K562 (cell line): Measurements from ENCODE around the gene MYL12A. TPM values are rescaled to one million over a fixed set of nuclear protein-coding genes. Genes with fewer than 3 reads are reported as not detected.

Experiments
- BHLHE40 ChIP-seq: IDR thresholded peaks from 2 replicates; pipeline ENCODE4 v1.6.1; 2011; ENCODE audit warnings: low read length, improper control_type of control experiment
- CAMTA2 ChIP-seq: fragments of 250-450 bp; sonication (Bioruptor Pico); conservative IDR thresholded peaks from 2 replicates; pipeline ENCODE4 v1.5.1; 2022
- DMBX1 ChIP-seq: fragments of 250-450 bp; sonication (Bioruptor Pico); IDR thresholded peaks from 2 replicates; pipeline ENCODE4 v1.8.0; 2022; ENCODE audit warnings: inconsistent platforms, mild to moderate bottlenecking, moderate library complexity, borderline replicate concordance
- FOXJ2 ChIP-seq: fragments of 200-800 bp; sonication (Bioruptor generic); IDR thresholded peaks from 2 replicates; pipeline ENCODE4 v1.6.1; 2016; ENCODE audit warnings: missing genetic modification characterization, missing compliant biosample characterization
- POLR2A ChIP-seq: fragments of 450-650 bp; conservative IDR thresholded peaks from 2 replicates; pipeline ENCODE4 v1.6.1; 2016
- POLR2H ChIP-seq: IDR thresholded peaks from 2 replicates; pipeline ENCODE4 v1.6.1; 2016; ENCODE audit warnings: missing genetic modification characterization, low read depth, mild to moderate bottlenecking, control low read depth, missing compliant biosample characterization, moderate library complexity
- PYGO2 ChIP-seq: fragments of 450-650 bp; IDR thresholded peaks from 2 replicates; pipeline ENCODE4 v1.6.1; 2016; ENCODE audit warnings: mild to moderate bottlenecking, missing genetic modification characterization, moderate library complexity, missing compliant biosample characterization
- SRSF3 ChIP-seq: fragments of 200-400 bp; formaldehyde crosslinking; IDR thresholded peaks from 2 replicates; pipeline ENCODE4 v1.6.1; 2016; ENCODE audit warnings: mild to moderate bottlenecking, low read length, moderate library complexity; ENCODE audit not compliant: insufficient read depth
- U2AF2 ChIP-seq: fragments of 200-400 bp; formaldehyde crosslinking; optimal IDR thresholded peaks from 2 replicates; pipeline ENCODE3; 2017; ENCODE audit warnings: low read depth, mild to moderate bottlenecking, low read length
- ZNF165 ChIP-seq: fragments of 250-450 bp; sonication (Bioruptor Pico); IDR thresholded peaks from 2 replicates; pipeline ENCODE4 v1.4.0; 2020; ENCODE audit warnings: borderline replicate concordance
- ZNF347 ChIP-seq: fragments of 450-650 bp; formaldehyde crosslinking; IDR thresholded peaks from 2 replicates; pipeline ENCODE4 v1.4.0; 2020; ENCODE audit warnings: low read depth, mild to moderate bottlenecking, moderate library complexity
- polyA plus RNA-seq, 8 experiments: library from polyadenylated mRNA; depleted of rRNA in 4 of 8; stranded (reverse) in 5 of 8; unstranded in 3 of 8; fragments of >200 nt; fragmentation: Nextera tagmentation in 2 of 8; fragmentation: Illumina TruSeq in 1 of 8; extraction: Ambion mirVana in 2 of 8; extraction: Trizol in 1 of 8; gene quantifications; 2 replicates each; pipeline versions ENCODE4 v1.2.1 to v1.2.3, GENCODE V29; 2011 to 2014; ENCODE audit warnings: inconsistent platforms in 1 of 8, missing spikeins in 1 of 8
- total RNA-seq, 7 experiments: library from RNA; depleted of rRNA in 6 of 7; stranded (reverse); fragments of >200 nt in 6 of 7; fragmentation: Illumina TruSeq in 2 of 7; extraction: Trizol in 2 of 7; gene quantifications; 2 replicates each; pipeline versions ENCODE4 v1.2.1 to v1.2.3, GENCODE V29; 2011 to 2021; ENCODE audit warnings: low replicate concordance in 1 of 7
- TF ChIP-seq, protein P1 (sequence below), 2 experiments: fragments of 150-350 bp in 1 of 2; IDR thresholded peaks; 2 replicates each; pipeline ENCODE4 v1.6.1; 2012 to 2016; ENCODE audit warnings: low read depth in 2 of 2, low read length in 2 of 2, mild to moderate bottlenecking in 1 of 2, moderate library complexity in 1 of 2
- TF ChIP-seq, protein P2 (sequence below): fragments of 450-650 bp; formaldehyde crosslinking; IDR thresholded peaks from 2 replicates; pipeline ENCODE4 v1.4.0; 2020; ENCODE audit warnings: mild to moderate bottlenecking, moderate library complexity
- TF ChIP-seq, protein P3 (sequence below): fragments of 250-450 bp; sonication (Bioruptor Pico); IDR thresholded peaks from 2 replicates; pipeline ENCODE4 v1.8.0; 2021; ENCODE audit warnings: moderate library complexity, mild to moderate bottlenecking, inconsistent platforms
- TF ChIP-seq, protein P4 (sequence below): fragments of 250-450 bp; sonication (Bioruptor Pico); IDR thresholded peaks from 2 replicates; pipeline ENCODE4 v1.9.0; 2021; ENCODE audit warnings: mild to moderate bottlenecking, inconsistent platforms
- TF ChIP-seq, protein P5 (sequence below), 3 experiments: IDR thresholded peaks in 2 of 3; conservative IDR thresholded peaks in 1 of 3; 2 replicates each; pipeline ENCODE4 v1.5.1; 2011 to 2012; ENCODE audit warnings: low read length in 3 of 3, mild to moderate bottlenecking in 3 of 3, control low read depth in 2 of 3, improper control_type of control experiment in 1 of 3, inconsistent platforms in 1 of 3, low read depth in 1 of 3, mixed read lengths in 1 of 3, moderate library complexity in 1 of 3; ENCODE audit not compliant: insufficient read depth in 2 of 3

Gene MYL12A
- total and polyA plus RNA-seq, 9 of the 15 experiments (the other 6 are each of a cell fraction or from before 2014, with no cell fraction given), result 308 to 1,031 (median 559) TPM

DNA sequence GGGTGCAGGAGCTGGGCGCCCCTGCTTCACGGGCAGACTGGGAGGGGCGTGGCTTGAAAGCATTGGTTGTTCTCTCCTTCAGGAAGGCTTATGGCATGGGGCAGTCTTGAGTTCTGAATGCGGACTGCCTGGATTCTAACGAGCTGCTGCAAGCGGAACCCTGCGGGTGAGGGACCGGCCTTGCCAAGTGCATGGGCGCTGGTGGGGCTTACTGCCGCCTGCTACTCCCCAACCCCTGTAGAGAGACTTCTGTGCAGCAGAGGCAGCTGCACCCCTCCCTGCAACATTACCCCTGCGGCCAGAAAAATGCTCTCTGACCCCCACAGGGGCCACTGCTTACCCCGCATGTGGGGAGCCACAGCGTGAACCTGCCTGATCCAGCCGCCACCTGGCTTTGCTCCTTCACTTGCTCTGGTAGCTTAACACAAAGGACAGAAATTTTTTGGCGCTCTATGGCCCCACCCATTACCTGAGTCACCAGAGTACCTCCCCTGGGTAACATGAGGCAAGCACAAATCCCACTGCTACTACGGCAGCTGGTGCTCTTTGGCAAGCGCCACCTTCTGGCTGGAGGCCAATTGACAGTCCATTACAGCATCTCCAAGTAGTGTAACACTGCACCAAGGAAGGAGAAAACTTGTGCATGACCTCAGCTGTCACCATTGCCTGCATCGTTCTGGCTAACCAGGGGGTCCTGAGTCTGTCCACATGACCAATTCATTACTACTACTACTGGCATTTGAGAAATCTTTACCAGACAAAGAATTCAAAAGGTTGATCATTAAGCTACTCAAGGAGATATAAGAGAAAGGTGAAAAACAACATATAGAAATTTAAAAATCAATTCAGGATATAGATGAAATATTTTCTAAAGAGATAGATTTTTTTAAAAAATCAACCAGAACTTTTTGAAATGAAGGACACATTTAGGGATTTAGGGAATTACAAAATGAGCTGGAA, 49.7 kb downstream of the MYL12A start (continued):
- TF ChIP-seq, protein P1, sequence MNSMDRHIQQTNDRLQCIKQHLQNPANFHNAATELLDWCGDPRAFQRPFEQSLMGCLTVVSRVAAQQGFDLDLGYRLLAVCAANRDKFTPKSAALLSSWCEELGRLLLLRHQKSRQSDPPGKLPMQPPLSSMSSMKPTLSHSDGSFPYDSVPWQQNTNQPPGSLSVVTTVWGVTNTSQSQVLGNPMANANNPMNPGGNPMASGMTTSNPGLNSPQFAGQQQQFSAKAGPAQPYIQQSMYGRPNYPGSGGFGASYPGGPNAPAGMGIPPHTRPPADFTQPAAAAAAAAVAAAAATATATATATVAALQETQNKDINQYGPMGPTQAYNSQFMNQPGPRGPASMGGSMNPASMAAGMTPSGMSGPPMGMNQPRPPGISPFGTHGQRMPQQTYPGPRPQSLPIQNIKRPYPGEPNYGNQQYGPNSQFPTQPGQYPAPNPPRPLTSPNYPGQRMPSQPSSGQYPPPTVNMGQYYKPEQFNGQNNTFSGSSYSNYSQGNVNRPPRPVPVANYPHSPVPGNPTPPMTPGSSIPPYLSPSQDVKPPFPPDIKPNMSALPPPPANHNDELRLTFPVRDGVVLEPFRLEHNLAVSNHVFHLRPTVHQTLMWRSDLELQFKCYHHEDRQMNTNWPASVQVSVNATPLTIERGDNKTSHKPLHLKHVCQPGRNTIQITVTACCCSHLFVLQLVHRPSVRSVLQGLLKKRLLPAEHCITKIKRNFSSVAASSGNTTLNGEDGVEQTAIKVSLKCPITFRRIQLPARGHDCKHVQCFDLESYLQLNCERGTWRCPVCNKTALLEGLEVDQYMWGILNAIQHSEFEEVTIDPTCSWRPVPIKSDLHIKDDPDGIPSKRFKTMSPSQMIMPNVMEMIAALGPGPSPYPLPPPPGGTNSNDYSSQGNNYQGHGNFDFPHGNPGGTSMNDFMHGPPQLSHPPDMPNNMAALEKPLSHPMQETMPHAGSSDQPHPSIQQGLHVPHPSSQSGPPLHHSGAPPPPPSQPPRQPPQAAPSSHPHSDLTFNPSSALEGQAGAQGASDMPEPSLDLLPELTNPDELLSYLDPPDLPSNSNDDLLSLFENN (IDR thresholded peaks at IDR 0.05; ENCODE audit: low read depth in 2 of 2, low read length in 2 of 2), result peak in 1 of 2 experiments; percentile 14; a peak in 1 of 4 replicates
- TF ChIP-seq, protein P2, sequence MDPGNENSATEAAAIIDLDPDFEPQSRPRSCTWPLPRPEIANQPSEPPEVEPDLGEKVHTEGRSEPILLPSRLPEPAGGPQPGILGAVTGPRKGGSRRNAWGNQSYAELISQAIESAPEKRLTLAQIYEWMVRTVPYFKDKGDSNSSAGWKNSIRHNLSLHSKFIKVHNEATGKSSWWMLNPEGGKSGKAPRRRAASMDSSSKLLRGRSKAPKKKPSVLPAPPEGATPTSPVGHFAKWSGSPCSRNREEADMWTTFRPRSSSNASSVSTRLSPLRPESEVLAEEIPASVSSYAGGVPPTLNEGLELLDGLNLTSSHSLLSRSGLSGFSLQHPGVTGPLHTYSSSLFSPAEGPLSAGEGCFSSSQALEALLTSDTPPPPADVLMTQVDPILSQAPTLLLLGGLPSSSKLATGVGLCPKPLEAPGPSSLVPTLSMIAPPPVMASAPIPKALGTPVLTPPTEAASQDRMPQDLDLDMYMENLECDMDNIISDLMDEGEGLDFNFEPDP (CRISPR knock-in tag), result no peak
- TF ChIP-seq POLR2H (tag), result no peak
- TF ChIP-seq, protein P3, sequence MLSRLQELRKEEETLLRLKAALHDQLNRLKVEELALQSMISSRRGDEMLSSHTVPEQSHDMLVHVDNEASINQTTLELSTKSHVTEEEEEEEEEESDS (CRISPR knock-in tag), result no peak
- TF ChIP-seq, protein P4, sequence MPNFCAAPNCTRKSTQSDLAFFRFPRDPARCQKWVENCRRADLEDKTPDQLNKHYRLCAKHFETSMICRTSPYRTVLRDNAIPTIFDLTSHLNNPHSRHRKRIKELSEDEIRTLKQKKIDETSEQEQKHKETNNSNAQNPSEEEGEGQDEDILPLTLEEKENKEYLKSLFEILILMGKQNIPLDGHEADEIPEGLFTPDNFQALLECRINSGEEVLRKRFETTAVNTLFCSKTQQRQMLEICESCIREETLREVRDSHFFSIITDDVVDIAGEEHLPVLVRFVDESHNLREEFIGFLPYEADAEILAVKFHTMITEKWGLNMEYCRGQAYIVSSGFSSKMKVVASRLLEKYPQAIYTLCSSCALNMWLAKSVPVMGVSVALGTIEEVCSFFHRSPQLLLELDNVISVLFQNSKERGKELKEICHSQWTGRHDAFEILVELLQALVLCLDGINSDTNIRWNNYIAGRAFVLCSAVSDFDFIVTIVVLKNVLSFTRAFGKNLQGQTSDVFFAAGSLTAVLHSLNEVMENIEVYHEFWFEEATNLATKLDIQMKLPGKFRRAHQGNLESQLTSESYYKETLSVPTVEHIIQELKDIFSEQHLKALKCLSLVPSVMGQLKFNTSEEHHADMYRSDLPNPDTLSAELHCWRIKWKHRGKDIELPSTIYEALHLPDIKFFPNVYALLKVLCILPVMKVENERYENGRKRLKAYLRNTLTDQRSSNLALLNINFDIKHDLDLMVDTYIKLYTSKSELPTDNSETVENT, result peak; percentile 98
- TF ChIP-seq, protein P5, sequence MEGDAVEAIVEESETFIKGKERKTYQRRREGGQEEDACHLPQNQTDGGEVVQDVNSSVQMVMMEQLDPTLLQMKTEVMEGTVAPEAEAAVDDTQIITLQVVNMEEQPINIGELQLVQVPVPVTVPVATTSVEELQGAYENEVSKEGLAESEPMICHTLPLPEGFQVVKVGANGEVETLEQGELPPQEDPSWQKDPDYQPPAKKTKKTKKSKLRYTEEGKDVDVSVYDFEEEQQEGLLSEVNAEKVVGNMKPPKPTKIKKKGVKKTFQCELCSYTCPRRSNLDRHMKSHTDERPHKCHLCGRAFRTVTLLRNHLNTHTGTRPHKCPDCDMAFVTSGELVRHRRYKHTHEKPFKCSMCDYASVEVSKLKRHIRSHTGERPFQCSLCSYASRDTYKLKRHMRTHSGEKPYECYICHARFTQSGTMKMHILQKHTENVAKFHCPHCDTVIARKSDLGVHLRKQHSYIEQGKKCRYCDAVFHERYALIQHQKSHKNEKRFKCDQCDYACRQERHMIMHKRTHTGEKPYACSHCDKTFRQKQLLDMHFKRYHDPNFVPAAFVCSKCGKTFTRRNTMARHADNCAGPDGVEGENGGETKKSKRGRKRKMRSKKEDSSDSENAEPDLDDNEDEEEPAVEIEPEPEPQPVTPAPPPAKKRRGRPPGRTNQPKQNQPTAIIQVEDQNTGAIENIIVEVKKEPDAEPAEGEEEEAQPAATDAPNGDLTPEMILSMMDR (IDR thresholded peaks at IDR 0.05 in 2 of 3, conservative IDR thresholded peaks at IDR 0.05 in 1 of 3; ENCODE audit: insufficient read depth in 2 of 3, low read depth in 1 of 3, low read length in 3 of 3), result peak; percentile 83 to 97 (median 87)
- TF ChIP-seq U2AF2, result no peak
- peak; percentile 38; the same call in 1 of the 2 replicates for TF ChIP-seq BHLHE40
- TF ChIP-seq PYGO2 (tag), result no peak
- no peak for TF ChIP-seq SRSF3
- no peak for TF ChIP-seq CAMTA2 (CRISPR knock-in tag)
- peak; percentile 88 for TF ChIP-seq POLR2A
- no peak for TF ChIP-seq FOXJ2
- TF ChIP-seq ZNF165 (CRISPR knock-in tag), result no peak
- no peak for TF ChIP-seq ZNF347 (CRISPR knock-in tag)
- no peak for TF ChIP-seq DMBX1 (CRISPR knock-in tag)
